ENCODE data around the gene CLIC5. TPM values are rescaled to one million over a fixed set of nuclear protein-coding genes. Genes with fewer than 3 reads are reported as not detected.

Gene CLIC5
- total and polyA plus RNA-seq, 2 of the 8 experiments (the other 6 are each of a cell fraction or from before 2014, with no cell fraction given): 0.12 to 0.15 TPM

GRCh38 chr6:45990162-45990561, 25.5 kb downstream of the CLIC5 start (continued):
- TF ChIP-seq, protein P1, sequence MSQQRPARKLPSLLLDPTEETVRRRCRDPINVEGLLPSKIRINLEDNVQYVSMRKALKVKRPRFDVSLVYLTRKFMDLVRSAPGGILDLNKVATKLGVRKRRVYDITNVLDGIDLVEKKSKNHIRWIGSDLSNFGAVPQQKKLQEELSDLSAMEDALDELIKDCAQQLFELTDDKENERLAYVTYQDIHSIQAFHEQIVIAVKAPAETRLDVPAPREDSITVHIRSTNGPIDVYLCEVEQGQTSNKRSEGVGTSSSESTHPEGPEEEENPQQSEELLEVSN (IDR thresholded peaks at IDR 0.05): no peak
- TF ChIP-seq RNF2 (IDR thresholded peaks at IDR 0.05; ENCODE audit: borderline replicate concordance, low read depth, low read length, missing control alignments, poor library complexity, severe bottlenecking) (no peak), PHF8 (conservative IDR thresholded peaks at IDR 0.05; ENCODE audit: low read depth, low read length) (no peak), MAFK (IDR thresholded peaks at IDR 0.05; ENCODE audit: low read depth, low read length) (no peak), KDM1A (IDR thresholded peaks at IDR 0.05; ENCODE audit: borderline replicate concordance, low read length) (no peak), JUN (IDR thresholded peaks at IDR 0.05; ENCODE audit: low read depth, low read length) (no peak), SUZ12 (IDR thresholded peaks at IDR 0.05; ENCODE audit: low read length) (no peak), CTBP2 (IDR thresholded peaks at IDR 0.05; ENCODE audit: borderline replicate concordance, insufficient read depth, insufficient read length, low read length) (no peak), SP4 (IDR thresholded peaks at IDR 0.05; ENCODE audit: low read length) (no peak)

Measured in H1 (cell line).